ENCODE data around the gene POLQ.
"Not testable (repeated sequence)": the region's sequence is repeated elsewhere in the genome, so short reads cannot be mapped to it uniquely, and the experiment has no call there.

The POLQ gene

GRCh38 chr3:121430664-121431215 lies 115.0 kb downstream of the POLQ start:
- in situ Hi-C loops (cut with MboI; ENCODE audit: low pct_unique_long_range_greater_than_20kb, low sequenced_read_pairs, unreplicated experiment): no loop called here
- no peak for DNase-seq (ENCODE audit: low spot score)
- TF ChIP-seq CTCF (IDR thresholded peaks at IDR 0.05; ENCODE audit: extremely low read depth, insufficient read depth, missing control alignments): no peak

GRCh38 chr3:121424549-121424948 lies 121.2 kb downstream of the POLQ start:
- DNase-seq (ENCODE audit: low spot score): no peak
- no peak for TF ChIP-seq CTCF (IDR thresholded peaks at IDR 0.05; ENCODE audit: extremely low read depth, insufficient read depth, missing control alignments)
- in situ Hi-C loops (cut with MboI; ENCODE audit: low pct_unique_long_range_greater_than_20kb, low sequenced_read_pairs, unreplicated experiment): no loop called here

- TF ChIP-seq CTCF (IDR thresholded peaks at IDR 0.05; ENCODE audit: extremely low read depth, insufficient read depth, missing control alignments): no peak
- no peak for DNase-seq (ENCODE audit: low spot score)
- in situ Hi-C loops (cut with MboI; ENCODE audit: low pct_unique_long_range_greater_than_20kb, low sequenced_read_pairs, unreplicated experiment): no loop called here
Measured at GRCh38 chr3:121418182-121418581, 127.6 kb downstream of the POLQ start.

GRCh38 chr3:121414924-121415323 lies 130.9 kb downstream of the POLQ start:
- no peak for DNase-seq (ENCODE audit: low spot score)

GRCh38 chr3:121411523-121411922 lies 134.3 kb downstream of the POLQ start:
- TF ChIP-seq CTCF (IDR thresholded peaks at IDR 0.05; ENCODE audit: extremely low read depth, insufficient read depth, missing control alignments): no peak
- in situ Hi-C loops (cut with MboI; ENCODE audit: low pct_unique_long_range_greater_than_20kb, low sequenced_read_pairs, unreplicated experiment): no loop called here
- DNase-seq (ENCODE audit: low spot score): no peak

More at GRCh38 chr3:121414924-121415323, 130.9 kb downstream of the POLQ start:
- TF ChIP-seq CTCF (IDR thresholded peaks at IDR 0.05; ENCODE audit: extremely low read depth, insufficient read depth, missing control alignments): no peak
- in situ Hi-C loops (cut with MboI; ENCODE audit: low pct_unique_long_range_greater_than_20kb, low sequenced_read_pairs, unreplicated experiment): no loop called here

GRCh38 chr3:121405631-121406030 lies 140.2 kb downstream of the POLQ start:
- in situ Hi-C loops (cut with MboI; ENCODE audit: low pct_unique_long_range_greater_than_20kb, low sequenced_read_pairs, unreplicated experiment): no loop called here
- DNase-seq (ENCODE audit: low spot score): no peak
- TF ChIP-seq CTCF (IDR thresholded peaks at IDR 0.05; ENCODE audit: extremely low read depth, insufficient read depth, missing control alignments): no peak

- no peak for DNase-seq (ENCODE audit: low spot score)
- no peak for TF ChIP-seq CTCF (IDR thresholded peaks at IDR 0.05; ENCODE audit: extremely low read depth, insufficient read depth, missing control alignments)
- in situ Hi-C loops (cut with MboI; ENCODE audit: low pct_unique_long_range_greater_than_20kb, low sequenced_read_pairs, unreplicated experiment): no loop called here
Measured at GRCh38 chr3:121399820-121400219, 146.0 kb downstream of the POLQ start.

- DNase-seq (ENCODE audit: low spot score); in situ Hi-C loops (cut with MboI; ENCODE audit: low pct_unique_long_range_greater_than_20kb, low sequenced_read_pairs, unreplicated experiment): not testable (repeated sequence)
Measured at GRCh38 chr3:121398051-121398450, 147.7 kb downstream of the POLQ start.

- DNase-seq (ENCODE audit: low spot score); in situ Hi-C loops (cut with MboI; ENCODE audit: low pct_unique_long_range_greater_than_20kb, low sequenced_read_pairs, unreplicated experiment): not testable (repeated sequence)
Measured at GRCh38 chr3:121395967-121396366, 149.8 kb downstream of the POLQ start.

GRCh38 chr3:121388308-121388707 lies 157.5 kb downstream of the POLQ start:
- DNase-seq (ENCODE audit: low spot score); in situ Hi-C loops (cut with MboI; ENCODE audit: low pct_unique_long_range_greater_than_20kb, low sequenced_read_pairs, unreplicated experiment): not testable (repeated sequence)
